HEK293 (cell line): ENCODE data around the gene SYN1.
A peak's percentile ranks its signal among the peaks of the same experiment; 100 is the strongest.

ENCODE experiments used
- CTCF ChIA-PET: fragments of 350-600 bp; formaldehyde crosslinking; extraction: SDS; loops from one replicate; lab custom pipeline; 2021; ENCODE audit warnings: antibody characterized with exemption; lab: Yijun Ruan, JAX
- POLR2A ChIA-PET: fragments of 300-600 bp; formaldehyde crosslinking; extraction: SDS; loops from one replicate; lab custom pipeline; 2020; ENCODE audit warnings: antibody characterized with exemption, inconsistent platforms; lab: Yijun Ruan, JAX
- H3K27ac ChIP-seq: fragments of 200-500 bp; sonication (Bioruptor generic); 2 replicates; pipeline ENCODE4 v1.5.1; 2014; ENCODE audit warnings: low read depth, low read length, control low read depth, inconsistent platforms; ENCODE audit errors: extremely low read depth
- H3K36me3 ChIP-seq, 2 experiments: fragments of 200-500 bp in 1 of 2; sonication (Bioruptor generic) in 1 of 2; 1 replicate in 1 of 2; 2 replicates in 1 of 2; pipeline ENCODE4 v1.5.1; 2014 to 2017; ENCODE audit warnings: inconsistent platforms in 2 of 2, low read length in 2 of 2; ENCODE audit not compliant: control insufficient read depth in 2 of 2, insufficient read depth in 1 of 2
- H3K4me1 ChIP-seq: fragments of 200-500 bp; sonication (Bioruptor generic); 2 replicates; pipeline ENCODE4 v1.5.1; 2014; ENCODE audit warnings: mild to moderate bottlenecking, low read length, inconsistent platforms; ENCODE audit not compliant: control insufficient read depth, insufficient read depth
- H3K4me3 ChIP-seq: 2 replicates; pipeline ENCODE4 v1.5.1; 2011; ENCODE audit warnings: low read depth, mild to moderate bottlenecking, control low read depth, low read length, moderate library complexity
- H3K9me3 ChIP-seq: fragments of 200-500 bp; sonication (Bioruptor generic); 2 replicates; pipeline ENCODE4 v1.5.1; 2014; ENCODE audit warnings: low read depth, low read length, inconsistent platforms; ENCODE audit not compliant: control insufficient read depth, insufficient read depth
- ELK4 ChIP-seq: IDR thresholded peaks from 2 replicates; pipeline ENCODE4 v1.6.1; 2011; ENCODE audit warnings: mild to moderate bottlenecking, low read depth, low read length, borderline replicate concordance
- MZF1 ChIP-seq: fragments of 450-650 bp; formaldehyde crosslinking; IDR thresholded peaks from 2 replicates; pipeline ENCODE4 v1.5.1; 2017; ENCODE audit warnings: missing biosample characterization, missing genetic modification characterization, borderline replicate concordance
- PRDM10 ChIP-seq: fragments of 450-650 bp; formaldehyde crosslinking; IDR thresholded peaks from 2 replicates; pipeline ENCODE4 v1.5.1; 2016; ENCODE audit warnings: missing biosample characterization, missing genetic modification characterization
- ZFP37 ChIP-seq: fragments of 450-650 bp; formaldehyde crosslinking; IDR thresholded peaks from 2 replicates; pipeline ENCODE4 v1.5.1; 2016; ENCODE audit warnings: missing biosample characterization, missing genetic modification characterization
- ZNF341 ChIP-seq: fragments of 450-650 bp; formaldehyde crosslinking; IDR thresholded peaks from 2 replicates; pipeline ENCODE4; 2016; ENCODE audit warnings: low read depth, missing biosample characterization, missing genetic modification characterization
- ZNF449 ChIP-seq: fragments of 450-650 bp; formaldehyde crosslinking; IDR thresholded peaks from 2 replicates; pipeline ENCODE4 v1.5.1; 2017; ENCODE audit warnings: missing biosample characterization, mild to moderate bottlenecking, missing genetic modification characterization, moderate library complexity
- ZNF629 ChIP-seq: fragments of 450-650 bp; formaldehyde crosslinking; IDR thresholded peaks from 2 replicates; pipeline ENCODE4 v1.5.1; 2017; ENCODE audit warnings: missing biosample characterization, missing genetic modification characterization
- ZNF792 ChIP-seq: fragments of 450-650 bp; formaldehyde crosslinking; IDR thresholded peaks from 2 replicates; pipeline ENCODE4 v1.5.1; 2016; ENCODE audit warnings: missing biosample characterization, missing genetic modification characterization
- ZXDB ChIP-seq: fragments of 450-650 bp; formaldehyde crosslinking; IDR thresholded peaks from 2 replicates; pipeline ENCODE4 v1.5.1; 2016; ENCODE audit warnings: missing biosample characterization, missing genetic modification characterization
- TF ChIP-seq, protein P1 (sequence below): sonication (generic); formaldehyde crosslinking; IDR thresholded peaks from 2 replicates; pipeline ENCODE4 v1.8.1; 2022; ENCODE audit warnings: mild to moderate bottlenecking, moderate library complexity, missing genetic modification reagents
- TF ChIP-seq, protein P2 (sequence below): fragments of 450-650 bp; formaldehyde crosslinking; IDR thresholded peaks from 2 replicates; pipeline ENCODE4 v1.5.1; 2016; ENCODE audit warnings: missing biosample characterization, missing genetic modification characterization

The SYN1 gene

GRCh38 chrX:47581731-47582647 is 37.7 kb downstream of the SYN1 start, which contains the start of gene TIMP1 (continued):
- TF ChIP-seq, protein P1, sequence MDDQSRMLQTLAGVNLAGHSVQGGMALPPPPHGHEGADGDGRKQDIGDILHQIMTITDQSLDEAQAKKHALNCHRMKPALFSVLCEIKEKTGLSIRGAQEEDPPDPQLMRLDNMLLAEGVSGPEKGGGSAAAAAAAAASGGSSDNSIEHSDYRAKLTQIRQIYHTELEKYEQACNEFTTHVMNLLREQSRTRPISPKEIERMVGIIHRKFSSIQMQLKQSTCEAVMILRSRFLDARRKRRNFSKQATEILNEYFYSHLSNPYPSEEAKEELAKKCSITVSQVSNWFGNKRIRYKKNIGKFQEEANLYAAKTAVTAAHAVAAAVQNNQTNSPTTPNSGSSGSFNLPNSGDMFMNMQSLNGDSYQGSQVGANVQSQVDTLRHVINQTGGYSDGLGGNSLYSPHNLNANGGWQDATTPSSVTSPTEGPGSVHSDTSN (CRISPR knock-in tag), result 0 out of 2 replicates have a peak, but pooled peaks have one; percentile 33
- TF ChIP-seq ZNF629 (tag by site-specific recombination) (peak; percentile 24; the same call in 1 of the 2 replicates), ELK4 (no peak), ZXDB (tag by site-specific recombination) (peak; percentile 62), ZNF341 (tag by site-specific recombination) (peak; percentile 71; the same call in 1 of the 2 replicates), ZFP37 (tag by site-specific recombination) (peak; percentile 58; the same call in 1 of the 2 replicates), ZNF449 (tag by site-specific recombination) (no peak)

- Histone ChIP-seq H3K4me1 (no peaks in the 10 kb centered on the region; the same call in 1 of the 2 replicates), H3K9me3 (no peaks in the 10 kb centered on the region), H3K27ac (no peak overlapping the region), H3K4me3 (no peak overlapping the region), H3K36me3 (peaks cover 0 to 11% of the 10 kb centered on the region in 2 experiments; a peak in 1 of 3 replicates)
- ChIA-PET CTCF (no interaction called here), POLR2A (no interaction called here)
- TF ChIP-seq, protein P2, sequence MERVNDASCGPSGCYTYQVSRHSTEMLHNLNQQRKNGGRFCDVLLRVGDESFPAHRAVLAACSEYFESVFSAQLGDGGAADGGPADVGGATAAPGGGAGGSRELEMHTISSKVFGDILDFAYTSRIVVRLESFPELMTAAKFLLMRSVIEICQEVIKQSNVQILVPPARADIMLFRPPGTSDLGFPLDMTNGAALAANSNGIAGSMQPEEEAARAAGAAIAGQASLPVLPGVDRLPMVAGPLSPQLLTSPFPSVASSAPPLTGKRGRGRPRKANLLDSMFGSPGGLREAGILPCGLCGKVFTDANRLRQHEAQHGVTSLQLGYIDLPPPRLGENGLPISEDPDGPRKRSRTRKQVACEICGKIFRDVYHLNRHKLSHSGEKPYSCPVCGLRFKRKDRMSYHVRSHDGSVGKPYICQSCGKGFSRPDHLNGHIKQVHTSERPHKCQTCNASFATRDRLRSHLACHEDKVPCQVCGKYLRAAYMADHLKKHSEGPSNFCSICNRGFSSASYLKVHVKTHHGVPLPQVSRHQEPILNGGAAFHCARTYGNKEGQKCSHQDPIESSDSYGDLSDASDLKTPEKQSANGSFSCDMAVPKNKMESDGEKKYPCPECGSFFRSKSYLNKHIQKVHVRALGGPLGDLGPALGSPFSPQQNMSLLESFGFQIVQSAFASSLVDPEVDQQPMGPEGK, result 0 out of 2 replicates have a peak, but pooled peaks have one; percentile 19
- TF ChIP-seq MZF1 (tag by site-specific recombination) (no peak), PRDM10 (tag by site-specific recombination) (no peak), ZNF792 (0 out of 2 replicates have a peak, but pooled peaks have one; percentile 70)
Measured at GRCh38 chrX:47579537-47579936, 40.1 kb downstream of the SYN1 start.
